NCI-H2107 treated with DMSO at 0.1 percent for 48 hours (cell line): Measurements from ENCODE around the gene GIMAP8.

ENCODE experiments used
- DNase-seq: peaks from one replicate; lab custom pipeline; 2025; ENCODE audit not compliant: unreplicated experiment; lab: John Stamatoyannopoulos, UW

GIMAP8 gene

DNA sequence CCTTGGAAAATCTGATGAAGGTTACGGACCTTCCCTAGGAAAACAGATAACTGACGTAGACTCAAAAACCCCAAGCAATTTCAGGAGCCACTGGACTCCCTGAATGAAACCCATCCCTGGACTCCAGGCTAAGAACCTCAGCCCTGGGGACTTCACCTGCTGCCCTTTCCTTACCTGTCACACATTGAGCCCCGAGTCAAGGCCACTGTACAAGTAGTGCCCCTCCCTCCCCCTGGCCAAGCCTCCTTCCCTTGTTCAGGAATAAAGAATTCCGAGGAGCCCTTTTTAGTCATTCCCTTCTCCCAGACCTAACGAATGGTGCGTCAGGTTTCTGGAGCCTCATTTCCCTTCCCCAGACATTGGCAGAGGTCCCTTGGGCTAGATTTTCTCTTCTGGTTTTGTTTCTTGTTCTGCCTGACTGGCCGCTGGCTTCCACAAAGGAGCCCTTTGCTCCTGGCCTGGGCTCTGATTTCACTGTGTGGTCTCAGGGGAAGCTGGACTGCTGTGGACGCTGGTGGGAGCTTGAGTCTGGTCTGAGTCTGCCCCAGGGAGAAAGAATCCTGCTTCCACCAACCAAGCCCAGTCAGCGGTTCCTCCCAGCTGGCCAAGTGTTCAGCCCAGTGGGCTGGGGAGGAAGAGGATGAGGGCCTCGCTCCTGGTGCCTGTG lies 39.6 kb upstream of the GIMAP8 start:
- DNase-seq: no peak

DNA sequence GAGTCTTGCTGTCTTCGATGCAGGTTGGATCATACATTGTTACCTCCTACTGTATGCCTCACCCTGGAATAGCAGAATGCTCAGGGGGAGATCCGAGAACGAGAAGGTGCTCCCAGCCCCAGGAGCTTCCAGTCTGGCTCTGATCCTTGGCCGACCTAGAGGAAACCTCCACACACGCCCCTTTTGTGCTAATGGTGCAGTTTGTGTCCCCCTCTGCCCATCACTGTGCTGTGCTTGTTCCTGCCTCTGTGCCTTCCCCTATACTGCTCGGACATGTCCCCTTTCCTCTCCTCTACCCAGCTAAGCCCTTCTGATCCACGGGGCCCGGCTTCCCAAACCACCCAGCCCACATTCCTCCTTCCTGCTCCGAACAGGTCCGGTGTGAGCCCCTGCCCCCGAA lies 38.8 kb upstream of the GIMAP8 start:
- DNase-seq: no peak

DNA sequence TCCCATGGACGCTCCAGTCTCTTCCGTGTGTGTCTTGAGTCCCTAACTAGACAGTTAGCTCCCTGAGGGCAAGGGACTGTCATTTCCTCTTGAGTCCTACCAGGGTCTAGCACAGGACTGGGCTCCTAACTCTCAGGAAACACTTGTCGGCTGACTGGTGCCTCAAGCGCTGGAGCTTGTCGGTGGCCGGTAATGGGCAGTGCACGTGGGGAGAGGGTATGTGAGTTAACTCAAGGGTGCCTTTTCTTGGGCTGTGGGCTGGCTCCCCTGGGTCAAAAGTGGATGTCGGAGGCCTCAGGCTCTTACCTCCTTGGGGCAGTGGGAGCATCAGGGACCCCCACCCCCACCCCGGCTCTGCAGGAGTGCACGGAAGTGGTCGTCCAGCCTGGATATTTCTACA lies 38.4 kb upstream of the GIMAP8 start:
- DNase-seq: no peak

DNA sequence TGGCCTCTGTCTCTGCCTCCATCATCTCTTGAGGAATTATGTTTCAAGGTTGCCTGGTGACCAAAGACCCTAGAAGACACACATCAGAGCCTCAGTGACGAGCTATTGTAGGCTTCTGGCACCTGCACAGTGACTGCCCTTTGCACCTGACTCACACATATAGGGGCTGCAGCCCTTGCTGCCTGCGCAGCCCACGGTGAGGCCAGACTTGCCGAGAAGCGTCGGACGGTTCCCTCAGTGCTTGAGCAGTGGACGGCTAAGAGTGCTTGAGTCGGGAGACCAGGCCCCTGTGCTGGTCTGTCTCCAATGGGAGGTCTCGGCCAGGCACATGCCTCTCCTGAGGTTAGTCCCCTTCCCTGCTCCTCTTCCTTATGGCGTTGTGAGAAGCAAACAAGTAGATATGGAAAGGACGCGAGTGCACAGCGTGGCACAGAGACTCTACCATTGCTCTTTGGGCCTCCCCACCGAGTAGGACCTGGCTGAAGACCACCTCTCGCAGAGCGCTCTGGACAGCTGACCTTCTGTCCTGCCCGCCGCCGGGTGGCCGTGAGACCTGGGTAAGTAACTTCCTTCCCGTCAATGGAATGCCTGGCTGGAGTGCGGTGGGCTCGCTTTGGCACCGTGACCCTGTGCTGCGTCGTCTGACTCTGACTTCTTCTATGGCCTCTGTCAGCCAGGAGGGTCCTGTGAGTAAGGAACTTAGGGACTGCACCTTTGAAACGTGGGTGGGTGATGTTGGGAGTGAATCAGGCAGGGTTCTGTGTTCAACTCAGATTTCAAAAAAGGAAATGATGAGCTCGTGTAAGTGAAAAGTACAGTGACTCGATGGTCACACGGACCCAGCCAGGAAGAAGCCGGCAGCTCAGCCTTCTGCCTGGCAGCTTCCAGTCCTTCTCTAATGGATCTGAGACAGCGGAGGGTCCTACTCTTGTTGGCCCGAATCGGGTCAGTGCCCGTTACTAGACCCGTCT lies 37.6 kb upstream of the GIMAP8 start:
- no peak for DNase-seq

DNA sequence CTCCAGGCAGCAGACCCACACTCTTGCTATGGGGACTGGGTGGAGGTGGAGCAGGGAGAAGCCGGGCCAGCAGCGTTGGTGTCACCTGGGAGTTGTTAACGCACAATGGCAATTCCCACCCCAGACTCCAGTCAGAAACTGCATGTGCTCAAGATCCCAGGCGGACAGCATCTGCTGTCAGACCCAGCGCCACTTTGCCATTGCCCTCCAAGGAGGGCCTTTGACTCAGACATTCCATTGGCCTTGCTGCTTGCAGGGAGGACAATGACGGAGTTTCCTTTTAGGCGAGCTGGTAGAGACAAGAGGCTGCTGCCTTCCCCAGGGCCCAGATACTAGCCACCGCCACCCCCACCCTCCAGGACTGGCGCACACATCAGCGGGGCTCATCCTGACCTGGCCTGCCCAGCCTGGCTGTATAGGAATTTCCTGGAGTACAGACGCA lies 36.8 kb upstream of the GIMAP8 start:
- DNase-seq: no peak

DNA sequence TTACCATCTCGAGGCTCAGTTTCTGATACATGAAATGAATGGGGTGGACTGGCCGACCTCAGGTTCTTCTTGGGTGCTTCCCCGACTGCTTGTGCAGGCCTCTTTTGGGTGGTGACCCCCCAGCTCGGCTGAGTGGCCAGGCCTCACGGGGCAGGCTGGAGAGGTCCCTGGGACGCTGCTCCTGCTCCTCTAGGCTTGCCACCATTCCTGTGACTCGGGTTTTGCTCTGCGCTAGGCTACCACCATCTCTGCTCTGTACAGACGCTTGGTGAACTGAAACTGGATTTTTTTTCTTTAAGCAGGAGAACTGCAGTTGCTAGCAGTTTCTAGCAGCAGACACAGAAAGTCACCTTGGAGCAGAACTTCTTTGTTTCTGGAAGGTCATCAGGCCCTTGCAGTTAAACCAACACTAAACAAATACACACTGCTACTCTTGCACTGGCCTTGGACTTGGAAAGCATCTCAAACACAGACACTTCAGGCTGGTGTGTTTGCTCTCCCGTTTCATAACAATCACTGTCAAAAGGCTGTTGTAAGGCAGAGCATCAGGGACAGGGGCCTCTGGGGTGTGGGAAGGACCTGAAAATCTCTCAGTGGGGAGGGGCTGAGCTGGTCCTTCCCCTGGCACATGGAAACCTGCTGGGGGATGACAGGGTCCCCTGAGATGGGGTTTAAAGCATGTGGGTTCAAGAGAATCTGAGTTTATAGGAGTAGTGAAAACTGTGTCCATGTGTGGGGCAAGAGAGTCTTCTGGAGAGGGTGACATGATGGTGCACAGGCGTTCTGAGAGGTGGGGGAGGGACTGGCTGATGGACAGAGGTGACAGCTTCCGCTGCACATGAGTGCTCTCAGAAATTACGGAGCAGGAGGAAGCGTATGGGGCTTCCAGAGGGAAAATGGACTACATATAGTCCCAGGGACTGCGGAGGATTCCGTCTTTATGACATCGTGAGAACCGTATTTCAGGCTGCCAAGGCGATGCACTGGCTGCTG lies 35.0 kb upstream of the GIMAP8 start:
- no peak for DNase-seq

DNA sequence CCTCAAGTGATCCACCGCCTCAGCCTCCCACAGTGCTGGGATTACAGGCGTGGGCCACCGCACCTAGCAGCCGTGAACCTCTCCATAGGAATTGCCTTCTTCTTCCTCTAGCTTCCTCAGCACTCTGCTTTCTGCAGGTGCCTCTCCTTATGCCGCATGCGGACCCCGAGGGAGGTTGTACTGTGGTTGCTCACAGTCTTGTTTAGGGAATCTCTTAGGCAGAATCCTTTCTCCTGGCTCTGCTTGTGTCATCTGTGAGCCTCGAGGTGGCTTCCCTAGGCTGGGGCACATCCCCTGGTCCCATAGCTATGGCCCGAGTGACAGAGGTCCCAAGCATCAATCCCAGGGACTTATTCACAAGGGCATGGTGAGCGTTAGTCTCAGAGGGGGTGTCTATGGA lies 33.2 kb upstream of the GIMAP8 start:
- DNase-seq: no peak

DNA sequence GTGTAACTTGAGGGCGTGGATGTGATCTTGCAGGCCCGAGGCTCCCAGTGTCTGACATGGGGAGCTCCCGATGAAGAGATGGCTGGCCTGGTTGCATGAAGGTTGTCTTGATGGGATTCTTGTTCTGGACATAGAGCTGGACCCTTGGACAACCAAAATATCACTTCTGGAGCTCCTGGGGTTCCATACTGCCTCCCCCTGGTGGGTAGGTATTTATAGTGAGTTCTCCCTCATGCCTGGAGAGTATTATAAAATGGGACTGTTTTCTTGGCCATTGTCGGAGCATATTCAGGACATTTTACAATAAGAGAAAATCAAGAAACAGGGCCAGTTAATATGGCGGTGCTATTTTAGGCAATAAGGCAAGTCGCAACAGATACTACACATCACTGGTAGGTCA lies 32.6 kb upstream of the GIMAP8 start:
- no peak for DNase-seq

DNA sequence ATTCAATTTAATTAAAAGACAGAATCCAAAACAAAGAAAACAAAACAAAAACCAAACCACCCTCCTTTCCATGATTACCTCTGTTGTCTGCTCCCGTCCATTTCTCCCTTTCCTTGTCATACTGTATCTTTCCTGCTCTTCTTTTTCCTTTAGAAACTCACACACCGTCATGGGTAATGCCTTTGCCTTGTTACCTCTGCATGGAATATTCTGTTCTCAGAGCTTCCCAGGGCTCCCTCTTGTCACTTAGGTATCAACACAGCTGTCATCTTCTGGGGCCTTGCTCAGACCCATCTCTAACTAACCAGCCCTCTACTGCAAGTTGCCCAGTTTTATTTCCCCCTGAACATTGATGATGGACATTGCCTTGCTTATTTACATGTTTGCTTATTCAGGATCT lies 30.2 kb upstream of the GIMAP8 start:
- no peak for DNase-seq

DNA sequence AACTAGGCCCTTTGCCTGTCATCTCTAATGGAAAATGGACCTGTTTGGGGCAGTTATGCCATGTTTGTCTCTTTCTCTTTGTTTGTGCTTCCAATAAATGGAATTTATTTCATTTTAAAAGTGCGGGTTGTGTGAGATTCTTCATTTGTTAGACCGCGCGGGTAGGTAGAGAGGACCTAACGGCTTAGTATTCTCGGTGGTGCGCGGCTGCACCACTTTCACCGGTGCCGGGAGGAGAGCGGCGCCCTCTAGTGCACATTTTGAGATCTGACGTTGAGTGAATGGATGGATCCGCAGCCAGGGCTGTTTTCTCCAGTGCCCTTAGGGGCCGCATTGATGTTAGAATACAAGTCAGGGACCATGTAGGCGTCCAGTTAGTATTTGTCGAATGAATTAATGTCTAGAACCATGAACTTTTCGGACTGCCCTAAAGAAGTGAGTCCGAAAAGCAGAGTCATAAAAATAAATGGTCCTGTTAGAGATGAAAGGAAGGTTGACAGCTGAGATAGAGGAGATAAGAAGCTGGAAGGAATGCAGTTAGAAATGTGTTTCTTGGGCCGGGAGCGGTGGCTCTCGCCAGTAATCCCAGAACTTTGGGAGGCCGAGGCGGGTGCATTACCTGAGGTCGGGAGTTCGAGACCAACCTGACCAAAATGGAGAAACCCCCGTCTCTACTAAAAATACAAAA lies 29.3 kb upstream of the GIMAP8 start:
- DNase-seq: peak; percentile 91

DNA sequence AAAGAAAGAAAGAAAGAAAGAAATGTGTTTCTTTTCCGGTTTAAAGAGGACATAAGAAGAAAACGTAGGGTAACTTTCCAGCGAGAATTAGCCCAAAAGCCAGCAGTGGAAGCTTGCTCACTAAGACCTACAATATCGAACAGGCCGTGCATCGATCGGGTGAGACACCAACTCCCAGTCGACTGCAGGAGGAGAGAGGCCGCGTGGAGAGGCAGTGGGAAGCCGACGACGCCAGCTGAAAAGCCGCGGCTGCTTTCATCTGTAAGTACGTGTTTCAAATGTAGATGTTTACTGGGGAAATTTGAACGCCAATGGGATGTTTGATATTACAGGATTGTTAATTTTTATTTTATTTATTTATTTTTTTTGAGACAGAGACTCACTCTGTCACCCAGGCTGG lies 28.6 kb upstream of the GIMAP8 start:
- no peak for DNase-seq

DNA sequence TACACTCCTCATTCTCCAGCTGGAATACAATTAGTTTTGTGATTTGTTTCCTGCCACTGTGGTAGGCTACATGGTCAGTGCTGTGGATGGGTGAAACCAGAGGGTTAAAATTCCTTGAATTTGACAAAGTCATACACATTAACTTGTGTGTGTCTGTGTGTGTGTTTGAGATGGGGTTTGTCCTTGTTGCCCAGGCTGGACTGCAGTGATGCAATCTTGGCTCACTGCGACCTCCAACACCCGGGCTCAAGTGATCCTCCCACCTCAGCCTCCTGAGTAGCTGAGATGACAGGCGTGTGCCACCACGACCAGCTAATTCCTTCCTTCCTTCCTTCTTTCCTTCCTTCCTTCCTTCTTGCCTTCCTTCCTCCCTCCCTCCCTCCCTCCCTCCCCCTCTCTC lies 24.8 kb upstream of the GIMAP8 start:
- no peak for DNase-seq

DNA sequence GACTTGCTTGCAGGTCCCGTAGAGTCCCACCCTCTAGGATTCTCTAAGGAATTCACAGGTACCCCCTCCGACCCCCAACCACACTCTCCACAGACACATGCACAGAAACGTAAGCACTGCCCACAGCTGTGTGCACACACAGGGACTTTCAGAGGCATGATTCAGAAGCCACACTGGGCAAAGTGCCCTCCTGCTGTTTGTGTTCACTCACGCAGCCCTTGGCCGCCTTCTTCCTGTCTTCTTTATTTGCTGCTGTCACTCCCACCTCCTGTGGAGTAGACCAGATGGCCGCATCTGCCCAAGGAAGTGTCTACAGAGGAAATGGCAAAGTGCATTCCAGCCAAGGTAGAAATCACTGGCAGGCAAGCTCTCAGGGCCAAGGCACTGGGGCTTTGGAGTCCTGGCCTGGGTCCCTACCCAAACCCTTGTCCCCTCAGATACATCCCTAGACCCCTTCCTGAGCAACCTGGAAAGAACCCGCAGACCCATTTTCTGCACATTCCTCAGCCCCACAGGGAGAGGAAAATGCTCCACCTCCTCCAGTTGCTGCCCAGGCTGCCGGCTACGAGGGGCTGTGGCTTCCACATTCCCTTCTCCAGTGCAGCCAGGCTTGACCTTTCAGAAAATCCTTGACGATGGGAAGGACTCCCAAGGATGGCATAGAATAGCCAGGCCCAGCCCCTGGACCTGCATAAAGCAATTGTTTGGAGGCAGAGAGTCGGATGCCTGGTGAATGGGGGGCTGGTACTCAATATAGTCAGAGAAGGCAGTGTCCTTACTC lies 21.6 kb upstream of the GIMAP8 start:
- DNase-seq: peak; percentile 46

DNA sequence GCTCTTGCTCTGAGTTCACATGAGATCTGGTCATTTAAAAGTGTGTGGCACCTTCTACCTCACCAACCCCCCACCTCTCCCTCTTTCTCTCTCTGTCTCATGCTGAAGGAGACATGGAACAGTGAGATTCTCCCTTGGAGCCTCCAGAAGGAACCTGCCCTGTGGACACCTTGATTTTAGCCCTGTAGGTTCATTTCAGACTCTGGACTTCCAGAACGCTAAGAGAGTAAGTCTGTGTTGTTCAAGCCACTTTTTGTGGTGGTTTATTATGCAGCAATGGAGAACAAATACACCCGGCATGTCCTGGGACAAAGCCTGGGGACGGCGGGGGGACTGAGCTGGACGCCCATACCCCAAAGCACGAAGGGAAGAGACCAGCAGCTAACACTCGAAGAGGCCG lies 20.7 kb upstream of the GIMAP8 start:
- no peak for DNase-seq

DNA sequence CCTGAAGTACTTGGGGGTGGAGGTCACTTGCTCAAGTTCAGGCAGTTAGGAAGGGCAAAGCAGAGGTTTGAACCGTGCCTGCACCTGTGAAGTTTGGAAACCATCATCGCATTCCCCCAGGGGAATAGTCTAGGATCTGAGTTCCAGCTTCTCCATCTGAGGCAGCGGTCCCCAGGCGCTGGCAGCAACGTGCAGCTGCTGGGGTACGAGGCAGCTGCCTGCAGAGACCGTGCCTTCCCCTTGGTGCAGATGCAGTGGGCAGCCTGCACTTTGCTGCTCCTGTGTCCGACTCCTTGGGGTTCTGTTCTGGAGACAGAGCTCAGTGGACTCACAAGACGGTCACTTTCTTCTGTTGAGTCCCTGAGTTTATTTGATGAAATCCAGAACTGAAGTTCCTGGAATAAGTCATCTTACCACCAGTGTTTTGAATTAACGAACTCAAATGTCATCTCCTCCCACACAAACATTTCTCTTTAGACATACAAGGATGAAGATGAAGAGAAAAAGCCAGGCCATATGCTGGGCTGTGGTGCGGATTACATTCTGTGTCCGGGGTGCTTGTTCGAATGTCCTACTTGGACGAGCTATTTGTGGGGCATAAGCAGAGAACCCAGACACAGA lies 19.9 kb upstream of the GIMAP8 start:
- no peak for DNase-seq

DNA sequence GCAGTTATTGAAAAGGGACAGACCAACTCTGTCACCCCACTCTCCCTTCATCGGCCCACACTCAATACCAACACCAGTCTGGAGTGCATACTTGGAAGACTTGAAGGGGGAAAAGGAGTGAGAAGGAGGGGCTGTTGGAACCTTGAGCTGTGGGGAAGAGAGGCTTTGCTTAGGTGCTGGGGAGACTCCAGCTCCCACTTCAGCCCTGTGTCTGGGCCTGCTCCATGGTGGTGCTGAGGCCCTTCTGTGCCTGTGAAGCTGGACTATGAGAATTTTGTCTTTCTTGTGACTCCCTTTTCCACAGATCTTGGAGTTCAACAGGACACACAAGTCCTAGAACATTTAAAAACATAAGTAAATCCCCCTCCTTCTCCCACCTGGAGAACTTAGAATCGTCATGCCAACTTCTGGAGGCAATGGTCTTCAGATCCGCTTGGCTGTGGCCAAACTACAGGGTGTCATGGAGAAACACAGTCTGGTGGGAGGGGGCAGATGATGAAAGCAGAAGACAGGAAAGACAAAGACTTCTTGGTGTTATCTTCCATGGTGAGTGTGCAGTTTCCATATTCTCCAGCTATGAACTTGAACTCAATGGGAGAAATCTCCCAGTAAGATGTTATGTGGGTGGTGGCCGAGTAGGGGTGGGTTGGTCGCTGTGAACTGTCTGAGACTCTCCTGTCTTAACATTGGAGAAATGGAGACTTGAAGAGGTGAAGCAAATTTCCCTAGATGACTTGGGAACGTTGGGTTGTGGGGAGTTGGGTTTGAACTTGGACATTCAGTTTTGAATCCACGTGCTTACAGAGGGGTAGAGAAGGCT lies 18.4 kb upstream of the GIMAP8 start:
- DNase-seq: no peak

DNA sequence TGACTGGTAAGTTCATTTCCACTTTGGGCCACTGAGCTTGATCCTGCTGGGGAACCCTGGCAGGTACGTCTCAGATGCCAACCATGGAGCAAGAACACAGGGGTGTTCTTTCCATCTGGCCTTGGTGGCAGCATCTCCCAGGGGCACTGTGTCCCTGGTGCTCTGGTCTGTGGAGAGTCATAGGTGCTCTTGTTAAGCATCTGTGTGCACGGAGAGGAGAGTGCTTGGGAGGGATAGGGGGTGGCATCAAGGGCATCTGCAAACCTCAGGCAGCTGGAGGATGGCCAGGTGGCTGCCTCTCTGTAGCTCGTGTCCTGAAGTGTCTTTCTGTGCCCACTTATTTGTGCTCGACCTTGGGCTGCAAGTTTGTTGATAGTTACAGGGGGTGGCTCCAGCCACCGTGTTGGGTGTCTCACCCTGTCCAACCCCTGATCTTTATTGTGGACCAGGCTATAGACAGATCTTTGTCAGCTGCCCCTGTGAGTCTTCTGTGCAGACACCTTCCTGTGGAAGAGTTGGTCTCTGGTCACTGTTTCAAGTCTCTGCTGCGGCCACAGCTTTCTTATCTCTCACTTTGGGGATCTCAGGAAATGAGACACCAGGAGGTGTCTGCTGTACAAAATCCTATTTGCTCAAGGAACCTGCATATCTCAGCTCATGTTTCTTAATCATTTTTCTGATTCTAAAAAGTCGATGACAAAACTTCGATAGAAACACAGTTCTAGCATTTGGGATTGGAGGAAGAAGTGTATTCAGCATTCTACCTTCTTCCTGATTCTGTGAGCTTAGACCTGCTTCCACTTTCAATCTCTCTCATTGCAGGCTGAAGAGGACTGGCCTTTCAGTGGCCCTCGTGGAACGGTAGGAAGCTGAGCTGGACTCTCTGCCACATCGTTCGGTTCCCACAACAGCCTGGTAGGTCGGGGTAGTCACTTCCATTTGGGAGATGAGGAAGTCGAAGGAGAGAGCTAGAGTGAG lies 17.2 kb upstream of the GIMAP8 start:
- no peak for DNase-seq
